K562 (cell line): ENCODE measurements around the gene TMEM135. TPM values are rescaled to one million over a fixed set of nuclear protein-coding genes. Genes with fewer than 3 reads are reported as not detected.
A peak's percentile ranks its signal among the peaks of the same experiment; 100 is the strongest.

Source experiments
- CBX1 ChIP-seq: sonication (generic); IDR thresholded peaks from 2 replicates; pipeline ENCODE4 v1.6.1; 2016; ENCODE audit warnings: antibody characterized with exemption, low read depth, mild to moderate bottlenecking
- CEBPB ChIP-seq: fragments of 450-650 bp; IDR thresholded peaks from 2 replicates; pipeline ENCODE4 v1.6.1; 2016; ENCODE audit warnings: missing genetic modification characterization, missing compliant biosample characterization
- CEBPG ChIP-seq, 3 experiments: fragments of 200-800 bp in 1 of 3; sonication (Bioruptor generic) in 1 of 3; sonication (generic) in 1 of 3; formaldehyde crosslinking in 1 of 3; IDR thresholded peaks in 2 of 3; conservative IDR thresholded peaks in 1 of 3; 2 replicates each; pipeline versions ENCODE4 v1.6.1 to v1.8.0; 2016 to 2022; ENCODE audit warnings: missing compliant biosample characterization in 2 of 3, missing genetic modification characterization in 2 of 3, mild to moderate bottlenecking in 1 of 3, missing genetic modification reagents in 1 of 3
- FOXK2 ChIP-seq, 2 experiments: fragments of 450-650 bp; IDR thresholded peaks in 1 of 2; conservative IDR thresholded peaks in 1 of 2; 2 replicates each; pipeline ENCODE4 v1.6.1; 2016; ENCODE audit warnings: low read depth in 2 of 2, mild to moderate bottlenecking in 1 of 2
- FOXM1 ChIP-seq, 2 experiments: fragments of 450-650 bp in 1 of 2; sonication (generic) in 1 of 2; formaldehyde crosslinking in 1 of 2; IDR thresholded peaks; 2 replicates each; pipeline versions ENCODE4 v1.6.1 to v1.9.0; 2017 to 2022; ENCODE audit warnings: low read depth in 2 of 2, mild to moderate bottlenecking in 2 of 2, missing genetic modification reagents in 1 of 2, moderate library complexity in 1 of 2
- MEIS2 ChIP-seq: fragments of 450-650 bp; IDR thresholded peaks from 2 replicates; pipeline ENCODE4 v1.6.1; 2014; ENCODE audit warnings: mild to moderate bottlenecking; ENCODE audit not compliant: partially characterized antibody
- RAD21 ChIP-seq, 2 experiments: fragments of 250-450 bp in 1 of 2; fragments of 450-650 bp in 1 of 2; sonication (Bioruptor Pico) in 1 of 2; formaldehyde crosslinking in 1 of 2; IDR thresholded peaks in 1 of 2; conservative IDR thresholded peaks in 1 of 2; 2 replicates each; pipeline versions ENCODE4 v1.4.0 to v1.8.0; 2020 to 2022; ENCODE audit warnings: mild to moderate bottlenecking in 2 of 2, moderate library complexity in 1 of 2
- SMAD4 ChIP-seq: fragments of 250-450 bp; sonication (Bioruptor Pico); conservative IDR thresholded peaks from 2 replicates; pipeline ENCODE4 v1.8.0; 2021; ENCODE audit warnings: inconsistent platforms, mild to moderate bottlenecking, moderate library complexity
- ZBTB40 ChIP-seq, 2 experiments: fragments of 450-650 bp in 1 of 2; sonication (generic) in 1 of 2; formaldehyde crosslinking in 1 of 2; IDR thresholded peaks; 2 replicates each; pipeline versions ENCODE4 v1.7.1 to v1.9.0; 2016 to 2022; ENCODE audit warnings: inconsistent platforms in 1 of 2, mild to moderate bottlenecking in 1 of 2, missing genetic modification reagents in 1 of 2
- ZNF184 ChIP-seq: sonication (generic); formaldehyde crosslinking; IDR thresholded peaks from 2 replicates; pipeline ENCODE4 v1.5.0; 2020; ENCODE audit warnings: missing genetic modification reagents
- polyA plus RNA-seq, 8 experiments: library from polyadenylated mRNA; depleted of rRNA in 4 of 8; stranded (reverse) in 5 of 8; unstranded in 3 of 8; fragments of >200 nt; fragmentation: Nextera tagmentation in 2 of 8; fragmentation: Illumina TruSeq in 1 of 8; extraction: Ambion mirVana in 2 of 8; extraction: Trizol in 1 of 8; gene quantifications; 2 replicates each; pipeline versions ENCODE4 v1.2.1 to v1.2.3, GENCODE V29; 2011 to 2014; ENCODE audit warnings: inconsistent platforms in 1 of 8, missing spikeins in 1 of 8
- total RNA-seq, 7 experiments: library from RNA; depleted of rRNA in 6 of 7; stranded (reverse); fragments of >200 nt in 6 of 7; fragmentation: Illumina TruSeq in 2 of 7; extraction: Trizol in 2 of 7; gene quantifications; 2 replicates each; pipeline versions ENCODE4 v1.2.1 to v1.2.3, GENCODE V29; 2011 to 2021; ENCODE audit warnings: low replicate concordance in 1 of 7
- TF ChIP-seq, protein P1 (sequence below): fragments of 200-800 bp; sonication (Bioruptor generic); IDR thresholded peaks from 2 replicates; pipeline ENCODE4 v1.6.1; 2017; ENCODE audit warnings: missing genetic modification characterization, missing compliant biosample characterization
- TF ChIP-seq, protein P2 (sequence below): fragments of 450-650 bp; IDR thresholded peaks from 2 replicates; pipeline ENCODE4 v1.6.1; 2016

TMEM135 gene
- total and polyA plus RNA-seq, 9 of the 15 experiments (the other 6 are each of a cell fraction or from before 2014, with no cell fraction given), result 17.3 to 53.6 (median 24.9) TPM

GRCh38 chr11:87281496-87281895 is 243.8 kb downstream of the TMEM135 start (continued):
- TF ChIP-seq, protein P1, sequence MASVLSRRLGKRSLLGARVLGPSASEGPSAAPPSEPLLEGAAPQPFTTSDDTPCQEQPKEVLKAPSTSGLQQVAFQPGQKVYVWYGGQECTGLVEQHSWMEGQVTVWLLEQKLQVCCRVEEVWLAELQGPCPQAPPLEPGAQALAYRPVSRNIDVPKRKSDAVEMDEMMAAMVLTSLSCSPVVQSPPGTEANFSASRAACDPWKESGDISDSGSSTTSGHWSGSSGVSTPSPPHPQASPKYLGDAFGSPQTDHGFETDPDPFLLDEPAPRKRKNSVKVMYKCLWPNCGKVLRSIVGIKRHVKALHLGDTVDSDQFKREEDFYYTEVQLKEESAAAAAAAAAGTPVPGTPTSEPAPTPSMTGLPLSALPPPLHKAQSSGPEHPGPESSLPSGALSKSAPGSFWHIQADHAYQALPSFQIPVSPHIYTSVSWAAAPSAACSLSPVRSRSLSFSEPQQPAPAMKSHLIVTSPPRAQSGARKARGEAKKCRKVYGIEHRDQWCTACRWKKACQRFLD, result no peak
- TF ChIP-seq RAD21 (CRISPR knock-in tag; conservative IDR thresholded peaks at IDR 0.05 in 1 of 2, IDR thresholded peaks at IDR 0.05 in 1 of 2), result peak; percentile 65 to 72
- TF ChIP-seq MEIS2, result peak; percentile 88
- peak; percentile 72 for TF ChIP-seq CEBPB (tag)
- 0 out of 2 replicates have a peak, but pooled peaks have one; percentile 24 for TF ChIP-seq FOXM1 (IDR thresholded peaks at IDR 0.05; ENCODE audit: low read depth)
- no peak for TF ChIP-seq FOXM1 (CRISPR knock-in tag; IDR thresholded peaks at IDR 0.05; ENCODE audit: low read depth)
- no peak for TF ChIP-seq CBX1
- TF ChIP-seq, protein P2, sequence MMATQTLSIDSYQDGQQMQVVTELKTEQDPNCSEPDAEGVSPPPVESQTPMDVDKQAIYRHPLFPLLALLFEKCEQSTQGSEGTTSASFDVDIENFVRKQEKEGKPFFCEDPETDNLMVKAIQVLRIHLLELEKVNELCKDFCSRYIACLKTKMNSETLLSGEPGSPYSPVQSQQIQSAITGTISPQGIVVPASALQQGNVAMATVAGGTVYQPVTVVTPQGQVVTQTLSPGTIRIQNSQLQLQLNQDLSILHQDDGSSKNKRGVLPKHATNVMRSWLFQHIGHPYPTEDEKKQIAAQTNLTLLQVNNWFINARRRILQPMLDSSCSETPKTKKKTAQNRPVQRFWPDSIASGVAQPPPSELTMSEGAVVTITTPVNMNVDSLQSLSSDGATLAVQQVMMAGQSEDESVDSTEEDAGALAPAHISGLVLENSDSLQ, result peak; percentile 53
- TF ChIP-seq SMAD4 (CRISPR knock-in tag), result 0 out of 2 replicates have a peak, but pooled peaks have one; percentile 35
- TF ChIP-seq ZBTB40 (IDR thresholded peaks at IDR 0.05), result peak; percentile 48; the same call in 1 of the 2 replicates
- TF ChIP-seq ZBTB40 (CRISPR knock-in tag; IDR thresholded peaks at IDR 0.05), result no peak
- 0 out of 4 replicates have a peak, but pooled peaks of 1 of the 2 experiments have one; percentile 19 for TF ChIP-seq FOXK2 (conservative IDR thresholded peaks at IDR 0.05 in 1 of 2, IDR thresholded peaks at IDR 0.05 in 1 of 2; ENCODE audit: low read depth in 2 of 2)
- no peak for TF ChIP-seq CEBPG (CRISPR knock-in tag; IDR thresholded peaks at IDR 0.05)
- TF ChIP-seq CEBPG (tag; conservative IDR thresholded peaks at IDR 0.05 in 1 of 2, IDR thresholded peaks at IDR 0.05 in 1 of 2), result peak in 1 of 2 experiments; percentile 49; a peak in 2 of 4 replicates
- no peak for TF ChIP-seq ZNF184
